Activated CD4-positive, alpha-beta T cell treated with anti-CD3 and anti-CD28 coated beads, Interleukin-2, amount 10 ng/mL, durations not matched to agents 7 days and 5 days (primary cell): ENCODE results near the gene SIGLEC1. TPM values are rescaled to one million over a fixed set of nuclear protein-coding genes. Genes with fewer than 3 reads are reported as not detected.
A peak's percentile ranks its signal among the peaks of the same experiment; 100 is the strongest.

ENCODE experiments used
- CTCF ChIA-PET: fragments of 350-600 bp; sonication (Branson Sonifier 250); formaldehyde crosslinking; loops from one replicate; lab custom pipeline; 2021; ENCODE audit warnings: antibody characterized with exemption; lab: Charles Lee
- POLR2A ChIA-PET: fragments of 350-600 bp; sonication (Branson Sonifier 250); formaldehyde crosslinking; loops from one replicate; lab custom pipeline; 2021; ENCODE audit warnings: antibody characterized with exemption; lab: Charles Lee
- DNase-seq: peaks from one replicate; pipeline ENCODE4 v3.0.0-alpha.2; 2020
- H3K27ac Mint-ChIP-seq: one replicate; pipeline ENCODE4 v1.8.0; 2021; ENCODE audit warnings: mild to moderate bottlenecking, moderate library complexity, mixed read lengths
- H3K27me3 Mint-ChIP-seq: one replicate; pipeline ENCODE4 v1.8.0; 2021; ENCODE audit warnings: mixed read lengths
- H3K36me3 Mint-ChIP-seq: one replicate; pipeline ENCODE4 v1.8.0; 2021; ENCODE audit warnings: low read depth, mixed read lengths
- H3K4me1 Mint-ChIP-seq: one replicate; pipeline ENCODE4 v1.8.0; 2021; ENCODE audit warnings: mixed read lengths
- H3K4me3 Mint-ChIP-seq: one replicate; pipeline ENCODE4 v1.8.0; 2021; ENCODE audit warnings: mild to moderate bottlenecking, moderate library complexity, mixed read lengths
- H3K9me3 Mint-ChIP-seq: one replicate; pipeline ENCODE4 v1.8.0; 2021; ENCODE audit warnings: mixed read lengths
- total RNA-seq, 2 experiments: library from RNA; stranded (reverse); gene quantifications; one replicate each; pipeline ENCODE4 v1.2.3, GENCODE V29; 2021

The SIGLEC1 gene
- total RNA-seq, 2 experiments from 2014 or later: not detected

- peaks cover 2% of the 10 kb centered on the region for H3K36me3 Mint-ChIP-seq
- H3K27ac Mint-ChIP-seq: peak overlapping the region; percentile 44
- CTCF ChIA-PET: interaction anchor here (0.7 to 7.0 kb wide), 9 partner anchors 16 to 180 kb away, joined by 3 to 28 read pairs (median 4); partner anchors contain the start of genes ADISSP, AP5S1 and CENPB
- no peak for DNase-seq
- no peaks in the 10 kb centered on the region for H3K9me3 Mint-ChIP-seq
- no peaks in the 10 kb centered on the region for H3K27me3 Mint-ChIP-seq
- H3K4me3 Mint-ChIP-seq: peak overlapping the region; percentile 63
- peaks cover 14% of the 10 kb centered on the region for H3K4me1 Mint-ChIP-seq
- POLR2A ChIA-PET: interaction anchor here (0.6 kb wide), 1 partner anchor 15 kb away, joined by 3 read pairs; the partner anchor contains the start of gene ADISSP
Measured at GRCh38 chr20:3752386-3752759, 40.0 kb upstream of the SIGLEC1 start.

GRCh38 chr20:3751675-3752385, 39.4 kb upstream of the SIGLEC1 start:
- H3K4me3 Mint-ChIP-seq: peak overlapping the region; percentile 63
- ChIA-PET CTCF (interaction anchor here (0.9 to 7.0 kb wide), 7 partner anchors 13 to 341 kb away, joined by 3 to 28 read pairs (median 3); partner anchors contain the start of gene ADISSP), POLR2A (interaction anchor here (0.6 kb wide), 1 partner anchor 15 kb away, joined by 3 read pairs; the partner anchor contains the start of gene ADISSP)

GRCh38 chr20:3751305-3751674, 38.9 kb upstream of the SIGLEC1 start:
- Mint-ChIP-seq H3K36me3 (no peaks in the 10 kb centered on the region), H3K9me3 (no peaks in the 10 kb centered on the region), H3K4me3 (peak overlapping the region; percentile 25), H3K4me1 (peaks cover 14% of the 10 kb centered on the region), H3K27ac (no peak overlapping the region), H3K27me3 (no peaks in the 10 kb centered on the region)
- DNase-seq: no peak
- ChIA-PET CTCF (interaction anchor here (0.9 to 7.0 kb wide), 8 partner anchors 11 to 342 kb away, joined by 3 to 28 read pairs (median 3); partner anchors contain the start of gene ADISSP), POLR2A (no interaction called here)

More at GRCh38 chr20:3751675-3752385, 39.4 kb upstream of the SIGLEC1 start:
- H3K4me1 Mint-ChIP-seq: peaks cover 14% of the 10 kb centered on the region
- peak overlapping the region; percentile 44 for H3K27ac Mint-ChIP-seq
- peak; percentile 71 for DNase-seq
- no peaks in the 10 kb centered on the region for H3K27me3 Mint-ChIP-seq
- H3K36me3 Mint-ChIP-seq: no peaks in the 10 kb centered on the region
- no peaks in the 10 kb centered on the region for H3K9me3 Mint-ChIP-seq

GRCh38 chr20:3749689-3750531, 37.5 kb upstream of the SIGLEC1 start:
- CTCF ChIA-PET: interaction anchor here (0.5 to 7.0 kb wide), 6 partner anchors 9 to 335 kb away, joined by 3 to 28 read pairs (median 3); partner anchors contain the start of gene ADISSP
- Mint-ChIP-seq H3K4me1 (peaks cover 23% of the 10 kb centered on the region), H3K27me3 (no peaks in the 10 kb centered on the region), H3K4me3 (no peak overlapping the region), H3K36me3 (no peaks in the 10 kb centered on the region), H3K27ac (no peak overlapping the region), H3K9me3 (no peaks in the 10 kb centered on the region)
- DNase-seq: peak; percentile 36
- POLR2A ChIA-PET: no interaction called here

GRCh38 chr20:3749087-3749688, 36.8 kb upstream of the SIGLEC1 start:
- no peak for DNase-seq
- CTCF ChIA-PET: interaction anchor here (0.6 to 7.0 kb wide), 5 partner anchors 8 to 192 kb away, joined by 3 to 28 read pairs (median 6); partner anchors contain the start of gene ADISSP
- POLR2A ChIA-PET: no interaction called here
- peaks cover 29% of the 10 kb centered on the region for H3K4me1 Mint-ChIP-seq
- H3K27me3 Mint-ChIP-seq: no peaks in the 10 kb centered on the region
- H3K4me3 Mint-ChIP-seq: no peak overlapping the region
- no peaks in the 10 kb centered on the region for H3K36me3 Mint-ChIP-seq
- H3K9me3 Mint-ChIP-seq: no peaks in the 10 kb centered on the region
- H3K27ac Mint-ChIP-seq: no peak overlapping the region

DNA sequence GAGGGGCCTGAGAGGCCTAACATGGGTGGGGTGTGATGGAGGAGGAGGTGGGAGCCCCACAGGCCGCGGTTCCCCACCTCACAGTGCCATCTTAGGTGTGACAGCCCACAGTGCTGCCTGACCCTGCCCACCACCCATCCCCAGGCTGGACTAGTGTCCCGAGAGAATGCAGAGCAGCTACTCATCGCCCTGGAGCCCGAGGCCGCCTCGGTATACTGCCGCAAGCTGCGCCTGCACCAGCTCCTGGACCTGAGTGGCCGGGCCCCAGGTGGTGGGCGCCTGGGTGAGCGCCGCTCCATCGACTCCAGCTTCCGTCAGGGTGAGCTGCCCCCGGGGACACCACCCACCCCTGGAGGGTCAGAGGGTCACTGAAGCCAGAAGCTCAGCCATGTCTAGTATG, 35.7 kb upstream of the SIGLEC1 start:
- no peak for DNase-seq
- Mint-ChIP-seq H3K27ac (no peak overlapping the region), H3K27me3 (peaks cover 2% of the 10 kb centered on the region), H3K4me3 (no peak overlapping the region), H3K9me3 (no peaks in the 10 kb centered on the region), H3K4me1 (peaks cover 29% of the 10 kb centered on the region), H3K36me3 (no peaks in the 10 kb centered on the region)
- CTCF ChIA-PET: interaction anchor here (0.6 to 2.0 kb wide), 6 partner anchors 9 to 108 kb away, joined by 3 to 6 read pairs (median 3); partner anchors contain the start of gene ADISSP
- POLR2A ChIA-PET: no interaction called here

DNA sequence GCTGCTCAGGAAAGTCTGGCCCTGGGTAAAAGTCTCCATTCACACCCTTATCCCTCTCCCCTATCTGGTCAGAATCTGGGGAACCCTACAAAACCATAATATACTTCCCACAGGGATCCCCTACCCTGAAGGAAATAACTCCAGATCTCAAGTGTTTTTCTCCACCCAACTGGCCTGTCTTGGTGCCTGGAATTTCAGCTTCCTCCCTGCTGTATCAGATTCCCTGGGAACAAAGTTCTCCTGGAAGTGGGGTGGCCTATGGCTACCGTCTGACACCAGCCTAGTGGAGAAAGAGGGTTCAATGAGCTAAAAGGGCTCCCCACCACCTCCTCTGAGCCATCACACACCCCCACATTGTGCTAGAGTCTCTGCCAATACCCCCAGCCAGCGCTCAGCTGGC, 35.1 kb upstream of the SIGLEC1 start:
- Mint-ChIP-seq H3K27ac (no peak overlapping the region), H3K27me3 (peaks cover 2% of the 10 kb centered on the region), H3K4me1 (peaks cover 25% of the 10 kb centered on the region), H3K9me3 (no peaks in the 10 kb centered on the region), H3K36me3 (no peaks in the 10 kb centered on the region), H3K4me3 (no peak overlapping the region)
- no peak for DNase-seq
- CTCF ChIA-PET: interaction anchor here (0.8 to 2.0 kb wide), 5 partner anchors 10 to 108 kb away, joined by 3 to 6 read pairs (median 3); partner anchors contain the start of gene ADISSP
- POLR2A ChIA-PET: no interaction called here

- peaks cover 17% of the 10 kb centered on the region for H3K4me1 Mint-ChIP-seq
- no peaks in the 10 kb centered on the region for H3K36me3 Mint-ChIP-seq
- ChIA-PET POLR2A (no interaction called here), CTCF (interaction anchor here (0.7 to 2.0 kb wide), 6 partner anchors 11 to 339 kb away, joined by 3 to 9 read pairs (median 4); partner anchors contain the start of genes ADISSP and CENPB)
- H3K4me3 Mint-ChIP-seq: no peak overlapping the region
- no peaks in the 10 kb centered on the region for H3K9me3 Mint-ChIP-seq
- no peak for DNase-seq
- H3K27ac Mint-ChIP-seq: no peak overlapping the region
- H3K27me3 Mint-ChIP-seq: peaks cover 2% of the 10 kb centered on the region
Measured at GRCh38 chr20:3745686-3746173, 33.3 kb upstream of the SIGLEC1 start.

GRCh38 chr20:3744806-3745685, 32.6 kb upstream of the SIGLEC1 start:
- H3K9me3 Mint-ChIP-seq: no peaks in the 10 kb centered on the region
- peak overlapping the region; percentile 28 for H3K4me3 Mint-ChIP-seq
- H3K4me1 Mint-ChIP-seq: peaks cover 16% of the 10 kb centered on the region
- peaks cover 2% of the 10 kb centered on the region for H3K27me3 Mint-ChIP-seq
- ChIA-PET CTCF (interaction anchor here (0.7 to 2.0 kb wide), 6 partner anchors 12 to 340 kb away, joined by 3 to 9 read pairs (median 4); partner anchors contain the start of genes ADISSP and CENPB), POLR2A (no interaction called here)
- no peak overlapping the region for H3K27ac Mint-ChIP-seq
- H3K36me3 Mint-ChIP-seq: no peaks in the 10 kb centered on the region
- DNase-seq: peak; percentile 69

DNA sequence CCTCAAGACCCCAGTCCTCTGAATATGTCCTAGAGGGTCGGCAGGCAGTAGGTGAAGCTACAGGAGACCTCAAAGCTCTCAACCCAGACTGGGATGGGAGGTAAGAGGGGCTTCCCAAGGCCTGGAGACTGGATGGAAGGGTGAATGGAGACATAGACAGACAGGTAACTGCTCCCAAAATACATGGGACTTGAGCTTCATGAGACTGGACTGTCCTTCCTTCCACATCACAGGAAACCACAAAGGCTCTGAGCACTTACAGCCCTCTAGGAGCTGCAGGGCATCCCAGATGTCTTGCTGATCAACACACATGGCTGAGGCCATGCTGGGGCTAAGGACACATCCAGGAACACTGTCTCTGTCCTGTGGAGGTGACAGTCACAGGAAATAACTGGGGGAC, 31.6 kb upstream of the SIGLEC1 start:
- POLR2A ChIA-PET: no interaction called here
- Mint-ChIP-seq H3K36me3 (no peaks in the 10 kb centered on the region), H3K27ac (no peak overlapping the region), H3K27me3 (peaks cover 2% of the 10 kb centered on the region), H3K4me3 (no peak overlapping the region), H3K4me1 (peaks cover 16% of the 10 kb centered on the region), H3K9me3 (no peaks in the 10 kb centered on the region)
- DNase-seq: no peak
- CTCF ChIA-PET: interaction anchor here (0.9 to 2.0 kb wide), 2 partner anchors 24 to 47 kb away, joined by 3 to 9 read pairs; partner anchors contain the start of gene ADISSP

GRCh38 chr20:3743251-3743650, 30.9 kb upstream of the SIGLEC1 start:
- ChIA-PET CTCF (interaction anchor here (1.1 kb wide), 1 partner anchor 14 kb away, joined by 5 read pairs; no protein-coding TSS in a partner anchor), POLR2A (no interaction called here)
- Mint-ChIP-seq H3K36me3 (no peaks in the 10 kb centered on the region), H3K4me1 (peaks cover 16% of the 10 kb centered on the region), H3K27me3 (peaks cover 2% of the 10 kb centered on the region), H3K4me3 (no peak overlapping the region), H3K9me3 (no peaks in the 10 kb centered on the region), H3K27ac (no peak overlapping the region)
- no peak for DNase-seq
